ENCODE results near the gene NMNAT2. TPM values are rescaled to one million over a fixed set of nuclear protein-coding genes. Genes with fewer than 3 reads are reported as not detected.
"Not testable (repeated sequence)": the region's sequence is repeated elsewhere in the genome, so short reads cannot be mapped to it uniquely, and the experiment has no call there.

Gene NMNAT2
- total RNA-seq, 1 experiment from 2014 or later = 1.3 TPM

DNA sequence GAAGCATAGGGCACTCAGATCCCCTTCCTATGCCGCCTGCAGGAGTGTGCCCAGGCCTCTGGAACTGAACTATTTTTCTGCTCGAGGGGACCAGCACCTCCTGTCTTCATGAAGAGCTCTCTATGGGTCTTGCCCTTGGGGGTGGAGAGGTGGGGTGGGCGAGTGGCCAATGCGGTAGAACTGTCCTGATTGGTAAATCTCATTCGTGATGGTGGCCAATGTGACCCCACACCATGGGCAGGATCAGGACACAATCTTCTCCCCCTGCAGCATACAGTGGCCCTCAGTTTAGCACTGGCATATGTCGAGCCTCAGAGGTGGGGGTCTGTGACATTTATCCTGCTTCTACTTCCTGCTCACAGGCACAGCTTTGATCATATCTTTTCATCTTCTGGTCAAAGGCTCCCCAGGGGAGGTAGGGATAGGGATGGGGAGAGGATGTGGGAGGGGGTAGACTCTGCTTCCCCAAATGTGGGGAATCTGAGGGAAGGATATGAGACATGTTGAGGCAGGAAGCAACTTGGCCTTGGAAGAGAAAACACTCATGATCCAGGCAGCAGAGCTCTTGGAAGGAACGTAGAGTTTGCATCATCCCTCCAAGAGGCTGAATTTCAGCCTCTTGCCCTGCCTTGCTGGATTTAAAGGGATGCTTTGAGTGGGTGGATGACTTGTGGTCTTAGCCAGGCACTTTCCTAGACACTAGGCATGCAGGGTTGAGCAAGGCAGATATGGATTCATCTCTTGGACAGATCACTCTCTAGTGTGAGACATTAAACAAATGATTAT is 150.3 kb downstream of the NMNAT2 start:
- DNase-seq (ENCODE audit: low read depth) = peak; percentile 86

- no peak for DNase-seq (ENCODE audit: low read depth)
Observed at GRCh38 chr1:183263886-183264602, 154.1 kb downstream of the NMNAT2 start.

DNA sequence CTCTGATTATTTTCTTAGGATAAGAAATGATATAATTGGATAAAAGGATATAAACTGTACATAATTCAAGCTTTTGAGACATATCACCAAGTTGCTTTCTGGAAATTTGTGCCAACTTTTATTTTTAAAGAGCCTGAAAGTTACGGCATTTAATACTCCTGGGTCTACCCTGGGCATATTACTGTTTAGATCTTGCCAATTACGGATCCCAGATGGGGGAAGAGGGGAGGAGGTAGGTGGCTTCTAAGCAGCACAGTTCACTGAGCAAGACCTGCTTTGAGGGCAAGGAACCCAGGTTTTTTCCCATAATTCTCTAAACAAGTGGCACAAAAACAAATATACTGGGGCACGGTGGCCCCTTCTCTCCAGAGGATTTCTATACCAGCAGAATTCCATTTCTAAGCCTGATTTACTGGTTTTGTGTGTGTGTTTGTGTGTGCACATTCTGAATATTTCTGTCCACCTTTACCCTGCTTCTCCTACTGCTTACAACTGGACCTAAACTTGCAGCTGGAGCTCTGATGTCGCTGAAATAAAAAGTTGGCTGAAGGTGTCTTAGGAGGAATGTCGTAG is 155.5 kb downstream of the NMNAT2 start:
- DNase-seq (ENCODE audit: low read depth) = no peak

- DNase-seq (ENCODE audit: low read depth) = no peak
Observed at GRCh38 chr1:183259924-183260323, 158.3 kb downstream of the NMNAT2 start.

GRCh38 chr1:183255073-183255472 is 163.1 kb downstream of the NMNAT2 start:
- DNase-seq (ENCODE audit: low read depth) = no peak

- DNase-seq (ENCODE audit: low read depth) = no peak
Observed at GRCh38 chr1:183251959-183252450, 166.2 kb downstream of the NMNAT2 start.

GRCh38 chr1:183251101-183251958 is 166.8 kb downstream of the NMNAT2 start:
- DNase-seq (ENCODE audit: low read depth) = no peak

DNA sequence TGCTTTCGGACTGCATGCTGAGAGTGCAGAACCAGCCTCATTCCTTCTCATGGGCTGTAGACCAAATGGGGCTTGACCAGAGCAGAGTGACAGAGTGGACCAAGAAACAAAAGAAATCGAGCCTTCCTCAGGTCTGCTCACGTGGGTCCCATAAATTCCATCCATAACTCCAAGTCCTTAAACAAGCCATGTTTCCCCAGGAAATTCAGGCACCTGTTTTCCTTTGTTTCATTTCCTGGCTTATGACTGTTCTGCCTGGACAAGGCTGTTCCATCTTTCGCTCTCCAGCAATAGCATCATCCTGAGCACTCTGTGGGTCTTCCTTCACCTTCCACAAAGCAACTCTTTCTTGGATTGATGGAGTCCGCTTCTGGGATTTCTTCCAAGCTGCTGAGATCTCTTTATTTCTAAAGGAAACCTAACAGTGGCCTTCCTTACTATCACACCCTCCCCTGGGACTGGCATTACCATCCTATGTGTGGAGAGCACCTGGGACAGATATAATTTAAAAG is 168.2 kb downstream of the NMNAT2 start:
- no peak for DNase-seq (ENCODE audit: low read depth)

DNA sequence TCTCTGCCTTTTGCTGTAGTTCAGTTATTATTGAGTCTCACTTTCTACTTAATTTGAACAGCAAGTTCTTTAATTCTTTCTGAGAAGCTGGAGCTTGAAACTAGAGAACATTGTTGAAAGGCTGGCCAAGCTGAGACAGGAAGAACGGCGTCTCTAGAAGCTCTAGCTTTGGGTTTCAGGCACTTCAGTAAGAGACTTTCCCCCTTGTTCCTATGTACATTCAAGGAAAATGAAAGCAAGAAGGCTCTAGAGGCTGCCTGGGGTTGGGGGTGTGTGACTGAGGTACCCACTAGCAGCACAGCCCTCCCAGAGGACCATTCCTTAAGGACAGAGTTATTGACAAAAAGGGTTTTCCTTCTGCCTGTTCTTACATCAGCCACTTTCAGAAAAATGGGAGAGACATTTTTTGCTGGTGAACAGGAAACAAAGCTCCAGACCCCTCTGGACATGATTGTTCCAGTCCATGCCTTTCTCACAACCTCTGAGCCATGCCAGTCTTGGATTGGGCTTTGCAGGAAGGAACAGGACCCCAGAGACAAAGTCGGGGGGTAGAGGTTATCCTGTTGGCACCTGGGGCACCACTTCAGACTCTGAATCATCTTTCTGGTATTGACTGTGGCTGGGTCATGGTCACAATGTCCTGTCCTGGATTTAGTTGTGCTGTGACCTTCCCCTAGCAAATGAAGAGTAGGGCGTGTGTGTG is 169.0 kb downstream of the NMNAT2 start:
- DNase-seq (ENCODE audit: low read depth) = peak; percentile 52

GRCh38 chr1:183247931-183248330 is 170.2 kb downstream of the NMNAT2 start:
- DNase-seq (ENCODE audit: low read depth) = peak; percentile 52

GRCh38 chr1:183247484-183247883 is 170.7 kb downstream of the NMNAT2 start:
- DNase-seq (ENCODE audit: low read depth) = no peak

- DNase-seq (ENCODE audit: low read depth) = no peak
Observed at GRCh38 chr1:183247066-183247465, 171.1 kb downstream of the NMNAT2 start.

DNA sequence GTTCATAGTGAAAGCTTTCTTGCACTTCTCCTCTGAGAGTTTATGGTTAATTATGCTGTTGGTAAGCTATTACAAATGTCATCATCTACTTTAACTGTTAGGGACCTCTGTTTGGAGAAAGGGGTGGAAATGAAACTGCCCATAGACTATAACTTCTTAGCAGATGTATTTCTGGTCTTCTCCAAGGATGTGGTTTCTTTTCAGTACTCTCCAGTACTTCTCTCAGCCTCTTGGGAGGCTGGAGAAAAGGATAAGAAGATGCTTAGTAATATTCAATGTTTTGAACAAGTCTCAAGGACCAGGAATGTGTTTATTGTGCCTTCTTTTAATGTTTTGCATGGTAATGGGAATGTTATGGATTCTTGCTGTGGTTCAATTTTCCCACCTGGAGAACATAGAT is 171.7 kb downstream of the NMNAT2 start:
- no peak for DNase-seq (ENCODE audit: low read depth)

DNA sequence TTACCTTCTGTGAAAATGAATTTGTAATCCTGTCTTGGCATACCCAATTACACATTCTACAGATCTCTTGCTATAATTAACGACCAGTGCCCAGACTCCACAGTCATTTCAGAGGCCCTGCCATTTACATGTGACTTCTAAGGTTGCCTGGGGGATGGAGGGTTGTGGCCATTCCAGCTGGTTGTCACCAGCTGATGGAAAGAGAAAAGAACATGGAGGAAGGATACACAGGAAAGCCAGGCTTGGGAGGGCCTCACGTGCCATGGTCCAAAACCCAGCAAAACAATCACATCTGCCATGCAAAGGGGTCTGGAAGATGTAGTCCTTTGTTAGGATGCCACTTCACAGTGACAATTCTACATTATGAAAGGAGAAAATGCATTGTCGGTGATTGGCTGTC is 172.8 kb downstream of the NMNAT2 start:
- no peak for DNase-seq (ENCODE audit: low read depth)

GRCh38 chr1:183244466-183244865 is 173.7 kb downstream of the NMNAT2 start:
- DNase-seq (ENCODE audit: low read depth) = peak; percentile 97

DNA sequence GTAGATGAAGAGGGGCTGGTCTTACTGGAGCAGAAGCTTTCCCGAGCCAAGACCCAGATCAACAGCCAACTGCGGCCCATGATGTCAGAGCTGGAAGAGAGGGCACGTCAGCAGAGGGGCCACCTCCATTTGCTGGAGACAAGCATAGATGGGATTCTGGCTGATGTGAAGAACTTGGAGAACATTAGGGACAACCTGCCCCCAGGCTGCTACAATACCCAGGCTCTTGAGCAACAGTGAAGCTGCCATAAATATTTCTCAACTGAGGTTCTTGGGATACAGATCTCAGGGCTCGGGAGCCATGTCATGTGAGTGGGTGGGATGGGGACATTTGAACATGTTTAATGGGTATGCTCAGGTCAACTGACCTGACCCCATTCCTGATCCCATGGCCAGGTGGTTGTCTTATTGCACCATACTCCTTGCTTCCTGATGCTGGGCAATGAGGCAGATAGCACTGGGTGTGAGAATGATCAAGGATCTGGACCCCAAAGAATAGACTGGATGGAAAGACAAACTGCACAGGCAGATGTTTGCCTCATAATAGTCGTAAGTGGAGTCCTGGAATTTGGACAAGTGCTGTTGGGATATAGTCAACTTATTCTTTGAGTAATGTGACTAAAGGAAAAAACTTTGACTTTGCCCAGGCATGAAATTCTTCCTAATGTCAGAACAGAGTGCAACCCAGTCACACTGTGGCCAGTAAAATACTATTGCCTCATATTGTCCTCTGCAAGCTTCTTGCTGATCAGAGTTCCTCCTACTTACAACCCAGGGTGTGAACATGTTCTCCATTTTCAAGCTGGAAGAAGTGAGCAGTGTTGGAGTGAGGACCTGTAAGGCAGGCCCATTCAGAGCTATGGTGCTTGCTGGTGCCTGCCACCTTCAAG is 174.8 kb downstream of the NMNAT2 start:
- no peak for DNase-seq (ENCODE audit: low read depth)

GRCh38 chr1:183242556-183242955 is 175.6 kb downstream of the NMNAT2 start:
- DNase-seq (ENCODE audit: low read depth) = no peak

- DNase-seq (ENCODE audit: low read depth) = peak; percentile 64
Observed at GRCh38 chr1:183241471-183241870, 176.7 kb downstream of the NMNAT2 start.

DNA sequence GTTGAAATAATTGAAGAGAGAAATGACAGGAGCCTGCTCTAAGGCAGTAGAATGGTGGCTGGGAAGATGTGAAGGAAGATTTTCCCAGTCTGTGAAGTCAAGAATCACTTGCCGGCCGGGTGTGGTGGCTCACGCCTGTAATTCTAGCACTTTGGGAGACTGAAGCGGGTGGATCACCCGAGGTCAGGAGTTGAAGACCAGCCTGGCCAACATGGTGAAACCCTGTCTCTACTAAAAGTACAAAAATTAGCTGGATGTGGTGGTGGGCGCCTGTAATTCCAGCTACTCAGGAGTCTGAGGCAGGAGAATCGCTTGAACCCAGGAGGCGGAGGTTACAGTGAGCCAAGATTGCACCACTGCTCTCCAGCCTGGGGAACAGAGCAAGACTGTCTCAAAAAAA is 177.3 kb downstream of the NMNAT2 start:
- not testable (repeated sequence) for DNase-seq (ENCODE audit: low read depth)

GRCh38 chr1:183240526-183240825 is 177.7 kb downstream of the NMNAT2 start:
- DNase-seq (ENCODE audit: low read depth) = no peak

Measured in LHCN-M2 (cell line).